ENCODE measurements around the gene MCC.
"Not testable (repeated sequence)": the region's sequence is repeated elsewhere in the genome, so short reads cannot be mapped to it uniquely, and the experiment has no call there.

Gene MCC

DNA sequence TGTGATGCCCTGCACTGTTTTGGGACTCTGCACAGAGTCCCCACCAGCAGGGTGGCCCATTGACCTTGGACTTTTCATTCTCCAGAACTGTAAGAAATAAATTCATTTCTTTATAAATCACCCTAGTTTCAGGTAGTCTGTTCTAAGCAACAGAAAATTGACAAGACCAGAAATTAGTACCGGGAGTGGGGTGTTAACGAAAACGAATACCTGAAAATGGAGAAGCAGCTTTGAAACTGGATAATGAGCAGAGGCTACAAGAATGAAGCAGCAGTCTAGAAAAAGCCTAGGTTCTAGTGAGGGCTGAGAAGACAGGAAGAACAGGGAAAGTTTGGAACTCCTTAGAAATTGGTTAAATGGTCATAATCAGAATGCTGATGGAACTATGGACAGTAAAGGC lies 2.1 kb upstream of the MCC start:
- DNase-seq (ENCODE audit: low read depth): no peak

DNA sequence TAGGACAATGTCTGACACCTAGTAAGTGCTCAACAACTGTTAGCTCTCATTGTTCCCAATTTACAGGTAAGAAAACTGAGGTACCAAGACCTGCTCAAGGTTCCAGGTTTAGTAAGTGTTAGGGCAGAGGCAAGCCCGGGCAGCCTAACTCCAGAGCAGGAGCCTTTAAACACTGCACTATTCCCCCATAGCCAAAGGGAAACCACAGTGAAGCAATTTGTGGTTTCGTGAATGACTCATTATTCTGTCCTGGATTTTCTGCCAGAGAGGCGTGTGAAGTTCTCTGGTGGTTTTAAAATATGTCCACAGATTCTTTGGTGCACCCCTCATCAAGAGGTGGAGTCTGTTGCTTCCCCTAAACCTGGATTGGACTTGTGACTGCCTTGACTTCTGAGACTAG lies 1.0 kb upstream of the MCC start:
- DNase-seq (ENCODE audit: low read depth): peak; percentile 99

DNA sequence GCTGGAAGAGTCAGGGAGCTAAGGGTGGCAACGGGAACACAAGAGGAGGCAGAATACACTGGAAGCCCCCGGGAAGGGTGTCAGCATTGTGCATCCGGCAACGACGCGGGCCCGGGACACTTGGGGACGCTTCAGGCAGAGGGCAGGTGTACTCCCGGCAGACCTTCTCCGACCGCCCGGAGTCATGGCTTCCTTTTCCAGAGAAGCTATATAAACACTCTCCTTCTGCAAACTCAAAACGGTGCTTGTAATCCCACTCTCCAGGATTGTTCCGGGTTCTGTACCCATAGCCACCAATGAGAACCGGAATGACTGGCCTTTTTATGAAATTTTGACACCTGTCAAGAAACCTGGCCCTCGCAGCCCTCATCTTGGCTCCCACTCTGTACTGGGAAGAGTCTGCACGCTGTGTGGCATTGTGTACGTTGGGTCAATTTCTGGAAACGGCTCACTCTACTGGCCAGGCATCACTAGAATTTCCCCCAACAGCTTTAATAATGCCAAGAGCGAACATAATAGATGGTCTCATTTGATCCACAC lies 462 bp upstream of the MCC start:
- DNase-seq (ENCODE audit: low read depth): peak; percentile 17

DNA sequence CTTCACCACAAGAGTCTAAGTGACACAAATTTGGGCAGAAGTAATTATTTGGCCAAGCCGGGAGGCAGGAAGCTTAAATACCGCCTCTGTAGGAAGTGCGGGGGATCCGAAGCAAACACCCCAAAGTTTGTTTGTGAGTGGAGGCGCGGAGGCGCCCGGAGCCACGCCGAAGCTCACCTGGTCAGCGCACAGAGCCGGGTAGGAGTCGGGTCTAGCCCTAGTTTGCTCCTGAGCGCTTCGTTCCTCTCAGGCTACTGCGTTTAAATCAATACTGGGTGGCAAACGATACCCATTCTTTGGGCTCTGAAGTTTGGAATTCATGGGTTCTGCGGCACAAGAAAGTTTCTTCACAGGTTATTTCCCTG lies 855 bp downstream of the MCC start:
- DNase-seq (ENCODE audit: low read depth): no peak

DNA sequence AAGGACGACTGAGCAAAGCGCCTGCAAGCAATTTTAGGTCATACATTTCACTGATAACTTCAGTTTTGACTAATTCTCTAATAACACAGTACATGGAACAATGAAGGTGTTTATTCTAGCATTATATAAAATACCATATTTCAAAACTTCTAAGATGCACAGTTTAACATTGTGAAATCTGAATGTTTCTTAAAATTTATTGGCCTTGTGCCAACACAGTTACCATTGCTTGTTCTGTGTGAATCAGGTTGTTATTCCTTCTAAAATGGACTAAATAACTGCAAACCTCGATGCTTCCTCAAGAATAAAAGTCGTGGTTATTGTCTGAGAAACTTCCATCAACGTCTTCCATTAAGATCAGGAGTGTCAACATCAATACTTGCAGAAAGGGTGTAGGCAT lies 8.0 kb downstream of the MCC start:
- DNase-seq (ENCODE audit: low read depth): peak; percentile 40

DNA sequence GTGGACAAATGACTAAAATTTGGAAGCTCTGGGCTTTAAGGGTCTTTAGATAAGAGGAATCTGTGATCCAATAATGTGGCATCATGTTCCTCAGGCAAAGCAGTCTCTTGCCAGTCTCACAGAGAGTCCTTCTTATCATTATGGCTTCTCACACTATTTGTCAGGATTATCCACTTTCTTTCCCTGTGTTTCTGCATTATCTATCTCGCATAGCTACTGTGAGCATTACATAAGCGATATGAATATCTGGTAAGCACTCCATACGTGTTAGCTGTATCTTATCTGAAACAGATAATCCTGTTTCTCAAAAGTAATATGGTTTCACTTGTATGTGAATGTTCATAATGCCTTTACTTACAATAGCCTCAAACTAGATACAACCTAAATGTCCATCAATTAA lies 9.6 kb downstream of the MCC start:
- DNase-seq (ENCODE audit: low read depth): peak; percentile 24

DNA sequence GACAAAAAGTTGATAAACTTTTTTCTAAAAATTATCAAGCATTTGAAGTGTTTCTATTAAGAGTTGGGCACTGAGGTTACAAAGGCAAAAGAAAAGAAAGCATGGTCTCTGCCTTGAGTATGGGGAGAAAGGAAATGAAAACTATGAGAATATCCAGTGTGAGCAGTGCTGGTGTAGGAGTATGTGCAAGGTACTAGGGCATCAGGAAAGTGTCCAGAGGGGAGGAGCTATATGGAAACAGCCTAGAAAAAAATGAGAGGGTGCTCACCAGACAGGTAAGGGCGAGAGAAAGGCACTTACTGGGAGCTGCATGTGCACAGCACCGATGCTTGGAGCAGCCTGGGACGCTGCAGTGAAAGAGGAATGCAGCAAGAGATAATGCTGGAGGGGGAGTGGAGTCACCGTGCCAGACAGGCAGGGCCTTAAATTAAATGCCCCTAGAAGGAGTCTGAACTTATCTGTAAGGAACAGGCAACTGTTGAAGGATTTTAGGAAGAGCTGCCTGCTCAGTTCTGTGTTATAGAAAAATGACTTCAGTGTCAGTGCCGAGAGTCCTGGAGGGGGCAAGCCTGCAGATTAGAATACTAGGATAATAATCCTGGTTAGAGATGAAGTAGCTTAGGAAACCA lies 14.0 kb downstream of the MCC start:
- DNase-seq (ENCODE audit: low read depth): peak; percentile 33

- no peak for DNase-seq (ENCODE audit: low read depth)
Observed at GRCh38 chr5:113463032-113463431, 25.2 kb downstream of the MCC start.

DNA sequence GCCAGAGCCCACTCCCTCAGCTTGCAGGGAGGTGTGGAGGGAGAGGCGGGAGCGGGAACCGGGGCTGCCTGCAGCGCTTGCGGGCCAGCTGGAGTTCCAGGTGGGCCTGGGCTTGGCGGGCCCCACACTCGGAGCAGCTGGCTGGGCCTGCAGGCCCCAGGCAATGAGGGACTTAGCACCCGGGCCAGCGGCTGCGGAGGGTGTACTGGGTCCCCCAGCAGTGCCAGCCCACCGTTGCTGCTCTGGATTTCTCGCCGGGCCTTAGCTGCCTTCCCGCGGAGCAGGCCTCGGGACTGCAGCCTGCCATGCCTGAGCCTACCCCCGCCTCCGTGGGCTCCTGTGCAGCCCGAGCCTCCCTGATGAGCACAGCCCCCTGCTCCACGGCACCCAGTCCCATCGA lies 31.1 kb downstream of the MCC start:
- not testable (repeated sequence) for DNase-seq (ENCODE audit: low read depth)

- no peak for DNase-seq (ENCODE audit: low read depth)
Observed at GRCh38 chr5:113452941-113453340, 35.3 kb downstream of the MCC start.

GRCh38 chr5:113451797-113452196 lies 36.5 kb downstream of the MCC start:
- no peak for DNase-seq (ENCODE audit: low read depth)

- no peak for DNase-seq (ENCODE audit: low read depth)
Observed at GRCh38 chr5:113450929-113451328, 37.3 kb downstream of the MCC start.

- DNase-seq (ENCODE audit: low read depth): no peak
Observed at GRCh38 chr5:113450462-113450861, 37.8 kb downstream of the MCC start.

GRCh38 chr5:113448252-113448651 lies 40.0 kb downstream of the MCC start:
- DNase-seq (ENCODE audit: low read depth): no peak

GRCh38 chr5:113447498-113448050 lies 40.7 kb downstream of the MCC start:
- no peak for DNase-seq (ENCODE audit: low read depth)

GRCh38 chr5:113446358-113446927 lies 41.8 kb downstream of the MCC start:
- peak; percentile 24 for DNase-seq (ENCODE audit: low read depth)

DNA sequence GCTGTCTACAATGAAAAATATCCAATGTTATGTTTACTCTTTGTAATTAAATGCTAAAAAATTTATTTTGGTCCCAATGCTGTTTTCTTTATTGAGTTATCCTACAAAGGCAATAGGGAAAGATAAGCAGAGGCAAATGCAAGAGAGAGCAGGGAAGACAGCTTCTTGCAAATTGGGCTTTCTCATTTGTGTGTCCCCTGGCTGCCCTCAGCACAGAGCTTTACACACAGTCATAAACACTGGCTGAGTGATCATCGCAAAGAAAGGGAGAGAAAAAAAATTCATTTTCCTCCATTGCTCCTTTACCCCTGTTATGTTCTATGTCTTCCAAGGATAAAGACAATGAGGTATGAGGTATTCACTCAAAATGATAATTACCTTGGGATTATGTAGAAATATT lies 51.1 kb downstream of the MCC start:
- DNase-seq (ENCODE audit: low read depth): no peak

DNA sequence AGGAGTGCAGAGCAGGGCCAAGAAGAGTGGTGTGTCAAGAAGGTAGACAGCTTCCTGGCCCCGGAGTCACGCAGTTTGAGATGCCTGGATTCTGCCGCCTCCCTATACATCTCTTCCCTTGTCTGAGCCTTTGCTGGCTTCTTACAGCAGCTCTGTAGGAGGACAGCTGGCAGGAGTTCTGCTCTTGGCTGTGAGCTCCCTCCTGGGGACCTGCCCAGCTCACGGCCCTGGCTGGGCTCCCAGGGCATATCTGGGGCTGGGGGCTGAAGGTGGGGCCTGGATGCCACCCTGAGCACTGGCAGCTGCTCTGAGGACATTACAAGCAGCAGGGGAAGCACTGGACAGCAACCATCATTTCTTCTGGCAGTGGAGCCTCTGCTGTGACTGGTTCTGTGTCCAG lies 52.7 kb downstream of the MCC start:
- DNase-seq (ENCODE audit: low read depth): no peak

- no peak for DNase-seq (ENCODE audit: low read depth)
Observed at GRCh38 chr5:113434889-113435288, 53.4 kb downstream of the MCC start, which contains the start of gene TSSK1B. TSS of gene TSSK1B (minus strand) at chr5:113434989. CDS start at chr5:113434839, 150 bp downstream.

DNA sequence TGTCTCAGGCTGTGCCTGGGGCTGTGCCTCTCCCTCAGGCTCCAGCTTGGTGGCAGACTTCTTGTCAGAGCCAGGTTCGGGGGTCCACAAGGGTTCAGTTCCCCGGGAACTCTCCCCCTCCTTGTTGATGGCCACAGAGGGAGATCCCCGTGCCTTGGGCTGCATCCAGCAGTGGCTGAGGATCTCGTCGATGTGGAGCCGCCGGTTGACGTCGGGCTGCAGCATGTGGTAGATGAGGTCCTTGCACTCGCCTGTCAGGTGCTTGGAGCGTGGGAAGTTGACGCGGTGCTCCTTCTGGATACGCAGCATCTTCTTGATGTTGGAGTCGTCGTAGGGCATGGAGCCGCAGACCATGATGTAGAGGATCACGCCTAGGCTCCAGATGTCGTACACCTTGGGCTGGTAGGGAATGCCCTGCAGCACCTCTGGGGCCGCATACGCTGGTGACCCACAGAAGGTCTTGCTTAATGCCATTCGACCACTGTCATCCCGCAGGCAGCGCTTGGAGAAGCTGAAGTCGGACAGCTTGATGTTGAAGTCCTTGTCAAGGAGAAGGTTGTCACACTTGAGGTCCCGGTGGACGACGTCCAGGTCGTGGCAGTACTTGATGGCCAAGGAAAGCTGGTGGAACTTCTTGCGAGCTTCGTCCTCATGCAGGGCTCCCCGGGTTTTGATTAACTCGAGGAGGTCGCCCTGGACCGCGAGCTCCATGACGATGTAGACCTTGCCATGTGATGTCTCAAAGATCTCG lies 54.2 kb downstream of the MCC start:
- no peak for DNase-seq (ENCODE audit: low read depth)

DNA sequence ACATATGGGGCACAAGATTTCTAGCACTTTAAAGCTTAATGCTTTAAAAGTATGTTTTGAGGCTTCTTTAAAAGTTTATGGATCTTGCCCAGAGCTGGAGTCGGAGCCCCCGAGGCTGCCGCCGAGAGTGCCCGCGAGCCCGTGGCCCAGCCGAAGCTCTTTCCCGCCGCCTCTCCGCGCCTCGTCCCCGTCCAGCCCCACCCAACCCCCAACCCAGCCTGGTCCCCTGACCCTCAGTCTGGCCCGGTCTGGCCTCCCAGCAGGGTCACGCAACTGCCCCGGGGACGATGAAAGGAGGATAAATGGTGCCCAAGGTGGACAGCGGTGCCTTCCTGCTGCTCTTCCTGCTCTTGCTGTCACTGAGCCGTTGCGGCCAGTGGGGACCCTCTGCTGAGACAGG lies 55.2 kb downstream of the MCC start:
- no peak for DNase-seq (ENCODE audit: low read depth)

- no peak for DNase-seq (ENCODE audit: low read depth)
Observed at GRCh38 chr5:113427871-113428574, 60.2 kb downstream of the MCC start.
